Progenitor cell of endocrine pancreas (in vitro differentiated cells): Measurements from ENCODE around the gene SYTL3. TPM values are rescaled to one million over a fixed set of nuclear protein-coding genes. Genes with fewer than 3 reads are reported as not detected.

Experiments
- DNase-seq: peaks from one replicate; pipeline ENCODE4 v3.0.0; 2021; ENCODE audit warnings: low spot score; ENCODE audit not compliant: unreplicated experiment
- H3K27ac Mint-ChIP-seq: 2 replicates; pipeline ENCODE4 v1.8.0; 2021; ENCODE audit warnings: mild to moderate bottlenecking, moderate library complexity, mixed read lengths
- H3K27me3 Mint-ChIP-seq: 2 replicates; pipeline ENCODE4 v1.8.0; 2021; ENCODE audit warnings: mixed read lengths
- H3K36me3 Mint-ChIP-seq: 2 replicates; pipeline ENCODE4 v1.8.0; 2022; ENCODE audit warnings: mixed read lengths; ENCODE audit not compliant: insufficient read depth
- H3K4me1 Mint-ChIP-seq: 2 replicates; pipeline ENCODE4 v1.8.0; 2021; ENCODE audit warnings: low read depth, mixed read lengths
- H3K4me3 Mint-ChIP-seq: 2 replicates; pipeline ENCODE4 v1.8.0; 2021; ENCODE audit warnings: low read depth, mild to moderate bottlenecking, moderate library complexity, mixed read lengths
- H3K9me3 Mint-ChIP-seq: 2 replicates; pipeline ENCODE4 v1.8.0; 2021; ENCODE audit warnings: low read depth, mixed read lengths
- total RNA-seq: library from RNA; stranded (reverse); gene quantifications from 2 replicates; pipeline ENCODE4 v1.2.1, GENCODE V29; 2021
- TF ChIP-seq, protein P1 (sequence below): fragments of 200-600 bp; sonication (generic); IDR thresholded peaks from one replicate; pipeline ENCODE4 v1.5.0; 2021; ENCODE audit warnings: antibody characterized with exemption, mild to moderate bottlenecking; ENCODE audit not compliant: unreplicated experiment

SYTL3 gene
- total RNA-seq, 1 donor from 2014 or later, result 2.1 TPM

DNA sequence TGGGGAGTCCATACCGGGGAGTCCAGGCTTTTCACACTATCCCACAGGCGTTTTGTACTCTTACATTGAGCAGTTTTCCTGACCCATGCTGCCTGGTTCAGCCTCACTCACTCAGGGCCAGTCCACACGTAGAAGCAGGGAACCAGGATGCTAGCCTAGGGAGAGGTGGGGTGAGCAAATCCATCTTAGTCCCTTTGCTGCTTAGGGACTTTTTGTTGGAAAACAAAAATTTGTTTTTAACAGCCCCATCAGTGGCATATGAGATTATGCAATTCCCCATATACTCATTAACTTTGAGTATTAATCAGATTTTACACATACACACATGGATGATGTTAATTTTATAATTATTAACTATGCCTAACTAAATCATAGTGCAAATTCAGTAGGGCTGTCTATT is 85.2 kb downstream of the SYTL3 start:
- no peak overlapping the region for H3K4me3 Mint-ChIP-seq
- H3K4me1 Mint-ChIP-seq, result no peaks in the 10 kb centered on the region
- H3K9me3 Mint-ChIP-seq, result peaks cover 9% of the 10 kb centered on the region
- no peak overlapping the region for H3K27ac Mint-ChIP-seq
- TF ChIP-seq, protein P1, sequence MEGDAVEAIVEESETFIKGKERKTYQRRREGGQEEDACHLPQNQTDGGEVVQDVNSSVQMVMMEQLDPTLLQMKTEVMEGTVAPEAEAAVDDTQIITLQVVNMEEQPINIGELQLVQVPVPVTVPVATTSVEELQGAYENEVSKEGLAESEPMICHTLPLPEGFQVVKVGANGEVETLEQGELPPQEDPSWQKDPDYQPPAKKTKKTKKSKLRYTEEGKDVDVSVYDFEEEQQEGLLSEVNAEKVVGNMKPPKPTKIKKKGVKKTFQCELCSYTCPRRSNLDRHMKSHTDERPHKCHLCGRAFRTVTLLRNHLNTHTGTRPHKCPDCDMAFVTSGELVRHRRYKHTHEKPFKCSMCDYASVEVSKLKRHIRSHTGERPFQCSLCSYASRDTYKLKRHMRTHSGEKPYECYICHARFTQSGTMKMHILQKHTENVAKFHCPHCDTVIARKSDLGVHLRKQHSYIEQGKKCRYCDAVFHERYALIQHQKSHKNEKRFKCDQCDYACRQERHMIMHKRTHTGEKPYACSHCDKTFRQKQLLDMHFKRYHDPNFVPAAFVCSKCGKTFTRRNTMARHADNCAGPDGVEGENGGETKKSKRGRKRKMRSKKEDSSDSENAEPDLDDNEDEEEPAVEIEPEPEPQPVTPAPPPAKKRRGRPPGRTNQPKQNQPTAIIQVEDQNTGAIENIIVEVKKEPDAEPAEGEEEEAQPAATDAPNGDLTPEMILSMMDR, result no peak
- no peaks in the 10 kb centered on the region for H3K27me3 Mint-ChIP-seq
- H3K36me3 Mint-ChIP-seq, result no peaks in the 10 kb centered on the region
- DNase-seq, result no peak

DNA sequence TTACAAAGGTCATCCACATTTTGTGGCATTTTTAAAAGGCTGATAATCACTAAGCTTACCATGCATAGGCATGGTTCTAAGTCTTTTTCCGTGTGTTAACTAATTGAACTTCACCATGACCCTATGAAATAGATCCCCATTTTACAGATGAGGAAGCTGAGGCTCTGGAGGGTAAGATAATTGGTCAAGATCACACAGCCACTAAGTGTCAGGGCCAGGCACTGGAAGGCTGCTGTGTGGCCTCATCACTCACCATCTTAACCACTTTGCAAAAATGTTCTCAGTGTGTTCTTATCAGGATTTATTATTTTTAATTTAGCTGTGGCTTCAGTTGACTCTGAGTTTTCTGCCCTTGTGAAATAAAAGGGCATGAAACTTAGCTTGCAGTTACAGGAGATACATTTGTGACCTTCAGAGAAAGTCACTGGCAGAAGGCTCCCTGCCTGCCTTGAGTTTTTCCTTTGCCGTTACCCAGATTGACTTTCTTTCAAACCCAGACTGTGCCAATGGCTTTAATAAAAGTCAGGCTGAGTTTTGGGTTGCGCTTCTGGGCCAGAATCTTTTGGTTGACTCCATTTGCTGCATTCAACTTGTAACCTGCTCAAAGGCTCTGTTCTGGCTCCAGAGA is 87.3 kb downstream of the SYTL3 start:
- no peak overlapping the region for H3K27ac Mint-ChIP-seq
- TF ChIP-seq, protein P1, result no peak
- no peaks in the 10 kb centered on the region for H3K4me1 Mint-ChIP-seq
- H3K36me3 Mint-ChIP-seq, result no peaks in the 10 kb centered on the region
- H3K9me3 Mint-ChIP-seq, result peaks cover 6% of the 10 kb centered on the region
- H3K27me3 Mint-ChIP-seq, result no peaks in the 10 kb centered on the region
- H3K4me3 Mint-ChIP-seq, result no peak overlapping the region
- no peak for DNase-seq

DNA sequence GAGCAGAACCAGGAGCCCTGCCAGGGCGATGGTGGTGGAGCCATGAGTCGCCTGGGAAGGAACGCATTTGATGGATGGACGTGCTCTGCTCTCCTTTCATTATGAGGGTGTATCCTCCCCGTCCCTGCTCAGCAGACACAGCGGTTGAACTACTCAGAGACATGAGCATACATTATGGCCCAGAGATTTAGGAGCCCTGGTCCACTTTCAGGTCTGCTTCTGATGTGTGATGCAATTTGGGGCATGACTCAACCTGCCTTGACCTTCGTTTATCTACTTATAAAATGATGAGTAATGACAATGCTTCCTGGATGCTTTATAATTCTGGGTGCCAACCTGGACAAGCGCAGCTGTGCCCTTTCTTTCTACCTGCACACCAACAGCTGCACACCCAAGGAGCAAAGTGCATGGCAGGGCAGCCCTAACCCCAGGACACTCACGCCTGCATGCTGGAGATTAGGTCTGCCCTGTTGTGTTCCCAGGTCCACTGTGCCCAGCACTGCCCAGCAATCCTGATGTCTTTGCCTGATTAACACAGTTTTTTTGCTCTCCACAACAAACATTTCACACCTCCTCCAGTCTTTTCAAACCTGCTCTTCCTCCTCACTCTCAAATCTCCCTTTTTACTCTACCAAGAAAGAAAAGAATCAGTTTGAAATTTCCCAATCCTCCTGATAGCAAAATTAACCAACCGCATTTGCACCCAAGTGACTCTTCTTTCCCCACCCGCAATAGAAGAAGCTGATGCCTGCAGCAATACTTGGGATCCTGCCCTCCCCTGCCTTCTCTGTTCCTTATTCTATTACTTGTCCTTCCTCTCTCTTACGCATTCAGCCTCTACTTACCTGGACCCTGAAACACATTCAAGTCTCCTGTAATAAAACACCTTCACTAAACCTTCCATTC is 88.1 kb downstream of the SYTL3 start:
- Mint-ChIP-seq H3K9me3 (peaks cover 6% of the 10 kb centered on the region), H3K4me3 (no peak overlapping the region), H3K36me3 (no peaks in the 10 kb centered on the region), H3K4me1 (no peaks in the 10 kb centered on the region), H3K27ac (no peak overlapping the region), H3K27me3 (no peaks in the 10 kb centered on the region)
- no peak for DNase-seq
- TF ChIP-seq, protein P1, result no peak

DNA sequence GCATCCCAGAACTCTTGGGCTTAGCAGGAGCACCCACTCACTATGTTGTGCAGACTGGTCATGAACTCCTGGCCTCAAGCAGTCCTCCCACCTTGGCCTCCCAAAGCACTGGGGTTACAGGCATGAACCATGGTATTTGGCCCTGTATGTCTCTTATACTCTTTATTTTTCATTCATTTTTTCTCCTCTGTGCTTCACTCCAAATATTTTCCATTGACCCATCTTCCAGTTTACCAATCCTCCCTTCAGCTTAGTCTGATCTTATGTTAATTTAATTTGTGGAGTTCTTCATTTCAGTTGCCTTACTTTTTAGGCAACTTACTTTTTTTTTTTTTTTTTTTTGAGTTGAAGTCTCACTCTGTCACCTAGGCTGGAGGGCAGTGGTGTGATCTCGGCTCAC is 89.8 kb downstream of the SYTL3 start:
- TF ChIP-seq, protein P1, result no peak

DNA sequence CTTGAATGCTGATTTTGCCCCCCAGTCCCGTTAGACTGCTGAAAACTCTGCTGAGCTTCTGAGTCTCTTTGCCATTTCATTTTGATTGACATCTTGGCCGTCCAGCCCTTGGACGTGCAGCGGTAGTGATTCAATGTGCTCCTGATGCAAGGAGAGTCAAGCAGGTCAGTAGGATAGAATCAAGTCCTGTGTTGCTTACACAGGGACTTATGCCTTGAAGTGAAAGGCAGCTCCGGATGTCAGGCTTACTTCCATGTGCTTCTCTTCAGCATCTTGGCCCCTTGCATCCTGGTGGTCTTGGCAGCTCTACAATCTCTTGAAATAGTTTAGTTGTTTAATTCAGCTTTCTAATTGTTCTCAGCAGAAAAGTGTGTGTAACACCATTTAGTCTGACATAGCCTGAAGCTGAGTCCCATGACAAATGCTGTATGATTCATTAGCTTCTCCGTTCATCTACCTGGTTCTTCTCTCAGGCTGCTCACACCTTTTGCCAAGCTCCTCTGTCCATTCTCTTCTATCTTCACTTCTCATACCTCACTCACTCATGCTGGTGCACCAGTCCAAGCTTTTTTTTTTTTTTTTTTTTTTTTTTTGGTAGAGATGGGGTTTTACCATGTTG is 93.3 kb downstream of the SYTL3 start:
- H3K9me3 Mint-ChIP-seq, result peaks cover 6% of the 10 kb centered on the region
- no peak overlapping the region for H3K27ac Mint-ChIP-seq
- no peak for DNase-seq
- H3K36me3 Mint-ChIP-seq, result no peaks in the 10 kb centered on the region
- H3K4me1 Mint-ChIP-seq, result peaks cover 7% of the 10 kb centered on the region
- no peaks in the 10 kb centered on the region for H3K27me3 Mint-ChIP-seq
- TF ChIP-seq, protein P1, result no peak
- H3K4me3 Mint-ChIP-seq, result no peak overlapping the region

More for the DNA sequence above, 89.8 kb downstream of the SYTL3 start:
- DNase-seq, result no peak
- no peaks in the 10 kb centered on the region for H3K36me3 Mint-ChIP-seq
- H3K4me3 Mint-ChIP-seq, result no peak overlapping the region
- H3K9me3 Mint-ChIP-seq, result peaks cover 6% of the 10 kb centered on the region
- H3K4me1 Mint-ChIP-seq, result no peaks in the 10 kb centered on the region
- H3K27ac Mint-ChIP-seq, result no peak overlapping the region
- no peaks in the 10 kb centered on the region for H3K27me3 Mint-ChIP-seq
